22Rv1 (cell line): Measurements from ENCODE around the gene RIMOC1.

ENCODE experiments used
- ZFX ChIP-seq: fragments of 450-650 bp; IDR thresholded peaks from 2 replicates; pipeline ENCODE4 v1.6.1; 2017; ENCODE audit warnings: antibody characterized with exemption, borderline replicate concordance
- TF ChIP-seq, protein P1 (sequence below): fragments of 450-650 bp; IDR thresholded peaks from 2 replicates; pipeline ENCODE4 v1.5.1; 2017; ENCODE audit warnings: mild to moderate bottlenecking

DNA sequence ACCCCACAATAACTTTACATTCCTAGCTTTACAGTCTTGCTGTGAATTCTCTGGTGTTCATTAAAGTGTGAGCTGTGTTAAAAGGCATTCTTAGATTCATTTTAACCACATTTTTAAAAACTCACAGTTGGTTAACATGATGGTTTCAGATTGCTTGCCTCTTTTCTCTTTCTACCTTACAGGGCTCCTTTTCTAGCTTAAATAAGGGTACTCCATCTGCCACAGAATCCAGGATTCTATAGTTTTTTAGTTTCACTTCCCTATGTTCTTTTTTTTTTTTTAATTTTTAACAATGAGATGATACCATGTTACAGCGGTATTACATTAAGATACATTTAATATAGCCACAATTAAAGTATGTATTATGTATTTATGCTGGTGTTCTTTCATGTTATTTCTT, 17.0 kb downstream of the RIMOC1 start:
- TF ChIP-seq, protein P1, sequence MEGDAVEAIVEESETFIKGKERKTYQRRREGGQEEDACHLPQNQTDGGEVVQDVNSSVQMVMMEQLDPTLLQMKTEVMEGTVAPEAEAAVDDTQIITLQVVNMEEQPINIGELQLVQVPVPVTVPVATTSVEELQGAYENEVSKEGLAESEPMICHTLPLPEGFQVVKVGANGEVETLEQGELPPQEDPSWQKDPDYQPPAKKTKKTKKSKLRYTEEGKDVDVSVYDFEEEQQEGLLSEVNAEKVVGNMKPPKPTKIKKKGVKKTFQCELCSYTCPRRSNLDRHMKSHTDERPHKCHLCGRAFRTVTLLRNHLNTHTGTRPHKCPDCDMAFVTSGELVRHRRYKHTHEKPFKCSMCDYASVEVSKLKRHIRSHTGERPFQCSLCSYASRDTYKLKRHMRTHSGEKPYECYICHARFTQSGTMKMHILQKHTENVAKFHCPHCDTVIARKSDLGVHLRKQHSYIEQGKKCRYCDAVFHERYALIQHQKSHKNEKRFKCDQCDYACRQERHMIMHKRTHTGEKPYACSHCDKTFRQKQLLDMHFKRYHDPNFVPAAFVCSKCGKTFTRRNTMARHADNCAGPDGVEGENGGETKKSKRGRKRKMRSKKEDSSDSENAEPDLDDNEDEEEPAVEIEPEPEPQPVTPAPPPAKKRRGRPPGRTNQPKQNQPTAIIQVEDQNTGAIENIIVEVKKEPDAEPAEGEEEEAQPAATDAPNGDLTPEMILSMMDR, result no peak
- TF ChIP-seq ZFX, result no peak
